ENCODE measurements around the gene KDM8. TPM values are rescaled to one million over a fixed set of nuclear protein-coding genes. Genes with fewer than 3 reads are reported as not detected.

The KDM8 gene
- total RNA-seq, 4 donors from 2014 or later = 4.4 to 14.2 (median 9.2) TPM

DNA sequence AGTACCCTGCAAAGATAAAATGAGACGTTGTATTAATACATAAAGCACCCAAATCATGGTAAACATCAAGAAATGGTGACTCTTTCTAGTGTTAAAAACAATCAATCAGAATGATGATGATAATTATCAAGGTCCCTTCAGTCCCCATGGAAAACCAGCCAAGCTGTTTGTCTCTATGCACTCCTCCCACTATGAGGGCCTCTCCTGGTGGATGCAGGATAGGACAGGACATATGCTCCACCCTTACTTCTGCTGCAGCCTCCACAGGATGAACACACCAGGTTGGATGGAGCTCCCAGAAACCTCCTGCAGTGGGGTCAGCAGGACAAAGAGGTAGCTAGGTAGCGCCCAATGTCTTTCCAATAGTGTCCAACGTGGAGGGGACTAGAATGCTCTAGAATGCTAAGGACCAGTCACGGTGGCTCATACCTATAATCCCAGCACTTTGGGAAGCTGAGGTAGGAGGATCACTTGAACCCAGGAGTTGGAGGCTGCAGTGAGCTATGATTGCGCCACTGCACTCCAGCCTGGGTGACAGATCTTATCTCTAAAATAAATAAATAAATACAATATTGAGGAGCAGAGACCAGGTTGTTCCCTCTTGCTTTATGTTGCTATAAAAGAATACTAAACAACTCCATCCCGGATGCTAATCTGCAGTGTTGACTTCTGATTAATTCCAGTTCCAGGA lies 9.9 kb upstream of the KDM8 start:
- no peak overlapping the region for H3K27ac ChIP-seq
- TF ChIP-seq, protein P1, sequence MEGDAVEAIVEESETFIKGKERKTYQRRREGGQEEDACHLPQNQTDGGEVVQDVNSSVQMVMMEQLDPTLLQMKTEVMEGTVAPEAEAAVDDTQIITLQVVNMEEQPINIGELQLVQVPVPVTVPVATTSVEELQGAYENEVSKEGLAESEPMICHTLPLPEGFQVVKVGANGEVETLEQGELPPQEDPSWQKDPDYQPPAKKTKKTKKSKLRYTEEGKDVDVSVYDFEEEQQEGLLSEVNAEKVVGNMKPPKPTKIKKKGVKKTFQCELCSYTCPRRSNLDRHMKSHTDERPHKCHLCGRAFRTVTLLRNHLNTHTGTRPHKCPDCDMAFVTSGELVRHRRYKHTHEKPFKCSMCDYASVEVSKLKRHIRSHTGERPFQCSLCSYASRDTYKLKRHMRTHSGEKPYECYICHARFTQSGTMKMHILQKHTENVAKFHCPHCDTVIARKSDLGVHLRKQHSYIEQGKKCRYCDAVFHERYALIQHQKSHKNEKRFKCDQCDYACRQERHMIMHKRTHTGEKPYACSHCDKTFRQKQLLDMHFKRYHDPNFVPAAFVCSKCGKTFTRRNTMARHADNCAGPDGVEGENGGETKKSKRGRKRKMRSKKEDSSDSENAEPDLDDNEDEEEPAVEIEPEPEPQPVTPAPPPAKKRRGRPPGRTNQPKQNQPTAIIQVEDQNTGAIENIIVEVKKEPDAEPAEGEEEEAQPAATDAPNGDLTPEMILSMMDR (IDR thresholded peaks at IDR 0.05) = no peak
- TF ChIP-seq POLR2AphosphoS5 (IDR thresholded peaks at IDR 0.05) (no peak), EP300 (IDR thresholded peaks at IDR 0.05; ENCODE audit: low read depth) (no peak), POLR2A (IDR thresholded peaks at IDR 0.05) (no peak)
- H3K4me3 ChIP-seq = no peak overlapping the region
- whole genome bisulfite sequencing, 2 donors (ENCODE audit: low coverage in 1 of 2) = 66 to 82% methylated on average over 6 of the region's 6 CpGs
- H3K4me1 ChIP-seq = peaks cover 0 to 9% (median 0%) of the 10 kb centered on the region in 4 donors
- DNase-seq = no peak
- H3K27me3 ChIP-seq = no peaks in the 10 kb centered on the region
- no peaks in the 10 kb centered on the region for H3K9me3 ChIP-seq
- intact Hi-C loops (cut with DNase I; ENCODE audit: low total_unique reads) (no loop called here), in situ Hi-C loops (cut with MboI; ENCODE audit: low pct_ligation_motif_present in 1 of 4, low pct_unique_long_range_greater_than_20kb in 1 of 4, low sequenced_read_pairs in 3 of 4) (no loop called here)
- H3K36me3 ChIP-seq = no peaks in the 10 kb centered on the region

DNA sequence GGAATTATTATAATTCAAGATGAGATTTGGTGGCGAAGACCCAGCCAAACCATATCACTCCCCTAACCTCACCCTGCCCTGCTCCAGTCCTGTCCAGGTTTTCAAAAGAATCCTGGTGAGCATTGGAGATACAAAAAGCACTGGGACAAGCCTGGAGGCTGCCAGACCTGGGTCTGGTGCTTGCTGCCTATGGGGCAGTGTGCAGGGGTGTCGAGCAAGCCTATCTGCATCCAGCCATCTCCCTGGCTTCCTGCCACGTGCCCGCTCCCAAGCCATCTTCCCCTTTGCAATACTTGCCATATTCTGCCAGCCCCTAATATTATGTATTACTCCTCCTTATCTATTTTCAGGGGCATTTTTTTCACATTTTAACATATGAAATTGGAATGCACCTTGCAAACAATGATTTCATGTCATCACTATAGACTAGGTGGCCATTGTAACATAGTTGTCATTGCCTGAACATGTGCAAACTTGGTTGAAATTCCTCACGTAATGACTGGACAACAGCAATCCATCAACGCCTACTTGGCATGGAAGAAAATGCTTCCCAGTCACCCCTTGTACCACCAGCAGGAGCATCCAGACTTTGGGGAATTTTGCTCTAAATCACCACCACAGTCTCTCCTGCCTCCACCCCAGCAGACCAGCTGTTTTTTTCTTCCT lies 8.1 kb upstream of the KDM8 start:
- WGBS, 2 donors (ENCODE audit: low coverage in 1 of 2) = 75% methylated on average over 6 of the region's 6 CpGs; no CpG with 5 or more reads in 1 of the 2 donors
- DNase-seq = no peak
- H3K4me1 ChIP-seq = peaks cover 0 to 13% (median 0%) of the 10 kb centered on the region in 4 donors
- H3K9me3 ChIP-seq = no peaks in the 10 kb centered on the region
- no peak overlapping the region for H3K4me3 ChIP-seq
- in situ Hi-C loops (cut with MboI; ENCODE audit: low pct_ligation_motif_present in 1 of 4, low pct_unique_long_range_greater_than_20kb in 1 of 4, low sequenced_read_pairs in 3 of 4) = no loop called here
- no peaks in the 10 kb centered on the region for H3K27me3 ChIP-seq
- intact Hi-C loops (cut with DNase I; ENCODE audit: low total_unique reads) = no loop called here
- no peak overlapping the region for H3K27ac ChIP-seq
- H3K36me3 ChIP-seq = no peaks in the 10 kb centered on the region
- TF ChIP-seq, protein P1 (IDR thresholded peaks at IDR 0.05) = no peak
- TF ChIP-seq POLR2A (IDR thresholded peaks at IDR 0.05) (no peak), POLR2AphosphoS5 (IDR thresholded peaks at IDR 0.05) (no peak)

DNA sequence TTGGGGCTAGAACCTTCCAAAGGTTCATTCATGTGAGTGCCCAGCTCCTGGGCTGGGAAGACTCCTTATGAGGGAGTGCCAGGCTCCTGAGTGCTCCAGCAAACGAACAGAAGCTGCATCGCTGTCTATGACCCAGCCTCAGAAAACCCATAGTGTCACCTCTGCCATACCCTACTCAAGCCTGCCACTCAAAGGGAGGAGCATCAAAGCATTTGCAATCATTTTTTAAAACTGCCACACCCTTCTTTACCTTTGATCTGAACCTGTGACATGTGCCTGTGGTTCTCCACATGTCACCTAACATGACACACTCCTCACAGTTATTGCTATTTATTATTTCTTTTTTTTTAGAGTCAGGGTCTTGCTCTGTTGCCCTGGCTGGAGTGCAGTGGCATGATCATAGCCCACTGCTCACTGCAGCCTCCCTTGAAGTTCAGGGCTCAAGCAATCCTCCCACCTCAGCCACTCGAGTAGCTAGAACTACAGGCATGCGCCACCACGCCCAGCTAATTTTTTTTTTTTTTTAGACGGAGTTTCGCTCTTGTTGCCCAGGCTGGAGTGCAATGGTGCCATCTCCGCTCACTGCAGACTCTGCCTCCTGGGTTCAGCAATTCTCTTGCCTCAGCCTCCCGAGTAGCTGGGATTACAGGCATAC lies 7.3 kb upstream of the KDM8 start:
- Histone ChIP-seq H3K36me3 (no peaks in the 10 kb centered on the region), H3K27me3 (no peaks in the 10 kb centered on the region), H3K4me3 (no peak overlapping the region), H3K4me1 (peaks cover 0 to 13% (median 0%) of the 10 kb centered on the region in 4 donors), H3K9me3 (no peaks in the 10 kb centered on the region), H3K27ac (no peak overlapping the region)
- intact Hi-C loops (cut with DNase I; ENCODE audit: low total_unique reads) (no loop called here), in situ Hi-C loops (cut with MboI; ENCODE audit: low pct_ligation_motif_present in 1 of 4, low pct_unique_long_range_greater_than_20kb in 1 of 4, low sequenced_read_pairs in 3 of 4) (no loop called here)
- 49 to 79% methylated on average over 2 to 9 of the region's 9 CpGs for WGBS, 2 donors (ENCODE audit: low coverage in 1 of 2)
- no peak for DNase-seq
- TF ChIP-seq, protein P1 (IDR thresholded peaks at IDR 0.05) = no peak
- TF ChIP-seq POLR2AphosphoS5 (IDR thresholded peaks at IDR 0.05) (no peak), EP300 (IDR thresholded peaks at IDR 0.05; ENCODE audit: low read depth) (no peak), POLR2A (IDR thresholded peaks at IDR 0.05) (no peak)

DNA sequence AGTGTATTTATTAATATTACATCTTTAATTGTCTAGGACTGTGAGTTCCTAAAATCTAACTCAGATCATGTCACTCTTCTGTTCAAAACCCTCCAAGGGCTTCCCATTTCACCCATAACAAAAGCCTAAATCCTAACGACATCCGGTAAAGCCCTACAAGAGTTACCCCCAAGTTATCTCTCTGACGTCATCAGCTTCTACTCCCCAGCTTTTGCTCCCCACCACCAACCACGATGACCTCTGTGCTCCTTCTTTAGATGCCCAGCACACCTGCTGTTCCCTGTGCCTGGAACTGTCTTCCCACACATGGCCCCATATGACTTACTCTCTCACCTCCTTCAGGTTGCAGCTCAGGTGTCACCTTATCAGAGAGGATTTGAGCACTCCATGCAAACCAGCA lies 6.3 kb upstream of the KDM8 start:
- H3K27ac ChIP-seq = no peak overlapping the region
- in situ Hi-C loops (cut with MboI; ENCODE audit: low pct_ligation_motif_present in 1 of 4, low pct_unique_long_range_greater_than_20kb in 1 of 4, low sequenced_read_pairs in 3 of 4) (no loop called here), intact Hi-C loops (cut with DNase I; ENCODE audit: low total_unique reads) (no loop called here)
- no peak overlapping the region for H3K4me3 ChIP-seq
- TF ChIP-seq, protein P1 (IDR thresholded peaks at IDR 0.05) = no peak
- TF ChIP-seq POLR2A (IDR thresholded peaks at IDR 0.05) = no peak
- no peak for TF ChIP-seq POLR2AphosphoS5 (IDR thresholded peaks at IDR 0.05)
- no peak for TF ChIP-seq EP300 (IDR thresholded peaks at IDR 0.05; ENCODE audit: low read depth)
- no peaks in the 10 kb centered on the region for H3K36me3 ChIP-seq
- no peaks in the 10 kb centered on the region for H3K27me3 ChIP-seq
- H3K4me1 ChIP-seq = peaks cover 0 to 13% (median 0%) of the 10 kb centered on the region in 4 donors
- H3K9me3 ChIP-seq = no peaks in the 10 kb centered on the region
- DNase-seq = no peak
- WGBS, 2 donors (ENCODE audit: low coverage in 1 of 2) = 79 to 100% methylated on average over 2 to 4 of the region's 4 CpGs

Data from transverse colon (tissue), 4 donors.